IPS-18a (cell line): ENCODE results near the gene WNT7B.

Source experiments
- H3K27ac ChIP-seq: one replicate; pipeline ENCODE4 v1.5.1; 2013; ENCODE audit warnings: low read length
- H3K27me3 ChIP-seq: one replicate; pipeline ENCODE4 v1.6.1; 2013; ENCODE audit warnings: mild to moderate bottlenecking, low read length; ENCODE audit not compliant: control insufficient read depth, insufficient read depth
- H3K36me3 ChIP-seq: one replicate; pipeline ENCODE4 v1.6.1; 2013; ENCODE audit warnings: low read depth, low read length; ENCODE audit not compliant: control insufficient read depth
- H3K4me1 ChIP-seq: one replicate; pipeline ENCODE4 v1.6.1; 2013; ENCODE audit warnings: low read depth, low read length; ENCODE audit not compliant: control insufficient read depth
- H3K4me3 ChIP-seq: one replicate; pipeline ENCODE4 v1.5.1; 2013; ENCODE audit warnings: low read length
- H3K9ac ChIP-seq: one replicate; pipeline ENCODE4 v1.6.1; 2013; ENCODE audit warnings: mild to moderate bottlenecking, low read length, moderate library complexity
- H3K9me3 ChIP-seq: one replicate; pipeline ENCODE4 v1.6.1; 2013; ENCODE audit warnings: low read depth, low read length; ENCODE audit not compliant: control insufficient read depth

WNT7B gene

GRCh38 chr22:45999379-45999971 lies 22.5 kb upstream of the WNT7B start:
- Histone ChIP-seq H3K9me3 (no peaks in the 10 kb centered on the region), H3K36me3 (no peaks in the 10 kb centered on the region), H3K27me3 (no peaks in the 10 kb centered on the region), H3K9ac (no peak overlapping the region), H3K4me1 (no peaks in the 10 kb centered on the region), H3K27ac (no peak overlapping the region), H3K4me3 (no peak overlapping the region)

GRCh38 chr22:45998638-45999378 lies 21.8 kb upstream of the WNT7B start:
- Histone ChIP-seq H3K9ac (no peak overlapping the region), H3K27ac (no peak overlapping the region), H3K4me3 (no peak overlapping the region), H3K9me3 (no peaks in the 10 kb centered on the region), H3K36me3 (no peaks in the 10 kb centered on the region), H3K4me1 (no peaks in the 10 kb centered on the region), H3K27me3 (no peaks in the 10 kb centered on the region)

DNA sequence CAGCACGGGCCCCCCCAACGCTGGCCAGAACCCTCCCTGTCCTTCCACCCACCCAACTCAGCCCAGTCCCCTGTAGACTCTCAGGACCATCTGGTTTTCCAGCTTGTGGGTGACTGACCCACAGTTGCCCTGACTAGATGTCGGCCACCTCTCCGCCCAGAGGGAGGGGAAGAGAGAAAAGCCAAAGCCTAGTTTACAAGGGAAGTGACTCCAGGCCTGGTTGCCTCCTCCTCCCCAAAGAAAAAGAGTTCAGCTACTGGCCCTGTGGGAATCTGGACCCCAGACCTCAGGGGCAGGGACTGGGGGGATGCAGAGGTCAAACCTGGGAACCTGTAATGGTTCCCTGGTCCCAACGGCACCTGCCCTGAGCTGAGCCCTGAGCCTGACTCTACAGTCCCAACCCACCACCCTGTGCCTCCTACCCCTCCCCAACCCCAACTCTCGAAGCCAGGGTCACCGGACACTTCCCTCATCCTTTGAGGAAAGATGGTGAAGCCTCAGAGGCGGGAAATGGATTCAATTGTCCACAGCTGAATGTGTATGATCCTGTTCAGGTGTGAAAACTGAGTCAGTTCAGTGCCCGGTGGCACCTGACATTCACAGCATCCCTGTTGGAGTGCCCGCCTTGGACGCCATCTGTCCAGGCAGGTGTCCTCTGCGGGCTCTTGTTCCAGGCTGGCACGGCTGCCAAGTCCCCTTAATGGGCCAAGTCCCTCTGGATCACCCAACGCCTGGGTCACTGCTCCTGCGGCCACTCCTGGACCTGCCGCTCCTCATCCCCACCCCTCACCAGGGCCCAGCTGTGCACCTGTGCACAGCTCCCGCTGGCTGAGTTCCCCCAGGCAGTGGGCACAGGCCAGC lies 21.0 kb upstream of the WNT7B start:
- H3K9me3 ChIP-seq, result no peaks in the 10 kb centered on the region
- H3K36me3 ChIP-seq, result no peaks in the 10 kb centered on the region
- H3K27me3 ChIP-seq, result no peaks in the 10 kb centered on the region
- no peak overlapping the region for H3K4me3 ChIP-seq
- no peak overlapping the region for H3K9ac ChIP-seq
- H3K27ac ChIP-seq, result no peak overlapping the region
- no peaks in the 10 kb centered on the region for H3K4me1 ChIP-seq

DNA sequence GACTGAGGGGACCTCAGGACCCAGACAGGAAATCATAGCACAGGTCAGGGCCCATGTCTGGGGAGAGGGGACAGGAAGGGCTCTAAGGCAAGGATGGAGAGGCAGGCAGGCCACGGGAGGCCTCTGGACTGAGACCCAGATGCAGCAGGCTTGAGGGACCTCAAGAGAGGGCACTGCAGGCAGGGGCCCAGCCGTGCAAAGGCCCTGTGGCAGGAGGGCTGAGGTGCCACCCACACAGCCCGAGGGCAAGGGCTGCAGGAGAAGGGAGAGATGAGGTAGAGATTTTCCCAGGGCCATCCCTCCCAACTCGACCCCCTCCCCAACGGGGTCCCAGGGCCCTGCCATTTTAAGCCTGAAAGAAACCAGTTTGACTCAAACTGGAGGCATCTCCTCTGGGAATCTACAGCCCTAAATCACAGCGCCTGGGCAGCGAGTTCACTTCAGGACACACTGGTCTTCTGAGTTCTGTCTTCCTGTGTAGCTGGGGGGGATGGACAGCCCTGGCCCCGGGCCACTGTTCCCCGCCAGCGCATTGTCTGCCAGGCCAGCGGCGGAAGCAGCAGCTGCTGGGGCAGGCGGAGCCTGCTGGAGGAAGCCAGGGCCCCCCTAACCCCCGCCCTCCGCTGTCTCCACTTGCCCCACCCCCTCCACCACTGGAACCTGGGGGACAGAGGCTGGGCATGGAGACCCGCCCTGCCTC lies 20.3 kb upstream of the WNT7B start:
- Histone ChIP-seq H3K9ac (no peak overlapping the region), H3K27ac (no peak overlapping the region), H3K36me3 (no peaks in the 10 kb centered on the region), H3K27me3 (no peaks in the 10 kb centered on the region), H3K4me1 (no peaks in the 10 kb centered on the region), H3K9me3 (no peaks in the 10 kb centered on the region), H3K4me3 (no peak overlapping the region)

DNA sequence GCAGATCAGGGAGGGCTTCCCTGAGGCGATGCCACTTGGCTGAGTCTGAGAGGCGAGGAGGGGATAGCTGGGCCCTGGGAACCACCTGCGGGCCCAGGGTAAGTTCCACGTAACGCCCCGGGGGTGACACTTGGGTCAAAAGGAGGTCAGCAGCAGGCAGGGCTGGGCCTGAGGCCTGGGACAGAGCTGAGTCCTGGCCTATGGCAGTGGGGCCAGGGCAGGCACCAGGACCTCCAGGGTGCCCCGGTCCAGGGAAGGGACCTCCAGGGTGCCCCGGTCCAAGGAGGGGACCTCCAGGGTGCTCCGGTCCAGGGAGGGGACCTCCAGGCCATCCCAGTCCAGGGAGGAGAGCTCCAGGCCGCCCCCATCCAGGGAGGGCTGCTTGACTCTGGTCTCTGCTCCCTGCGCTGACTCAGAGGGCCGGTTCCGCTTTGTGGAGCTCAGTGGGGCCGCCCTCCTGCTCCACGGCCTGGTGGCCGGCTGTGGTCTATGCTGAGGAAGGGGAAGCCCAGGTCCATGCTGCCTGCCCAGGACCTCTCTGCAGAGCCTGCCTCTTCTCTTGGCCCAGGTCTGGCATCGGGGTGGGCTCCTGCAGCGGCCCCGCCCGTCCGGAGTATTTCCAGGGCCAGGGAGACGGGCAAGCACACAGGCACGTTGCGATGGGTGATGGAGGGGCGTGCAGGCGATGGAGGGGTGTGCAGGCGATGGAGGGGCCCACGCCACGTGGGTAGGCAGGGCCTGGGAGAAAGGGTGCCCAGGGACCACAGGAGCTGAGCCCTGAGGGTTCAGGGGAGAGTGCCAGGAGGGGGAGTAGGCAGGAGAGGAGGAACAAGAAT lies 19.5 kb upstream of the WNT7B start:
- Histone ChIP-seq H3K27me3 (no peaks in the 10 kb centered on the region), H3K9me3 (no peaks in the 10 kb centered on the region), H3K36me3 (no peaks in the 10 kb centered on the region), H3K4me3 (no peak overlapping the region), H3K4me1 (no peaks in the 10 kb centered on the region), H3K27ac (no peak overlapping the region), H3K9ac (no peak overlapping the region)

- H3K27ac ChIP-seq, result no peak overlapping the region
- no peaks in the 10 kb centered on the region for H3K9me3 ChIP-seq
- no peak overlapping the region for H3K4me3 ChIP-seq
- no peaks in the 10 kb centered on the region for H3K4me1 ChIP-seq
- H3K27me3 ChIP-seq, result no peaks in the 10 kb centered on the region
- no peak overlapping the region for H3K9ac ChIP-seq
- H3K36me3 ChIP-seq, result no peaks in the 10 kb centered on the region
Observed at GRCh38 chr22:45995405-45996101, 18.6 kb upstream of the WNT7B start.

DNA sequence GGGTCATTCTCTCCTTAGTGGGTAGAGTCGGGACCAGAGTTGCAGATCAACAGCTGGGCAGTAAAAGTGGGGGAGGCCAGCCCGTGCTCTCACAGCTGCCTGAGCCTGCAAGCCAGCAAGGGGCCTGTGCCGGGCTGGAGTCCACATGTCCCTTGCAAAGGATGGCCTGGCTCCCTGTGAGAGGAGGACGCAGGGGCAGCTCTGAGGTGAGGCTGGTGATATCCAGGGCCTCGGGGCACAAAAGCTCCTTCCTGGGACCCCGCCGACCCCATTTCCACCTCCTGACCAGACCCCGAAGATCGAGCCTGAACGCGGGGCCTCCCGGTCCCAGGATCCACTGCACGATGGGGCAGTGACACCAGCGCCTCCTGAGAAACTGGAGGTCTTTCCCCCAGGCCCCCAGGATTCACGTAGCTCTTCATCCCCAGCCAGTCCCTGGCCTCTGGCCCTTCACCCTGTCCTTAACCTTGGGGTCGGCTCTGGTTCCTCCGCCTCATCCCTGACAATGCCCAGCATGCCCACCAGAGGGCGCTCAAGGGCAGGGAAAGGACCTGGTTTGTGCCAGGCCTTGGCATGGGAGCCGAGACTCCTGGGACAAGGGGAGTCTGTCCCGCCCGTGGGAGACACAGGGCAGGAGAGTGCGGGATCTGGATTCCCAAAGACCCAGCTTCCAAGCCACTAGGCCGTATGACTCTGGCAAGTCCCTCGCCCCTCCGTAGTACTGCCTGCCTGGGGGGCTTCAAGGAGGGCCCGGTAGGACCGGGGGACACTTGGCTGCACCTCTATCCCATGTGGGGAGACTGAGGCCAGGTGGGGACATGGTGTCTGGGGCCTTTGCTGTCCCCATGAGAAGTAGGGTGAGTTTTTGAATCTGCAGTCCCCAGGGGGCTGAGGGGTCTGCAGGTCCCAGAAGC lies 17.8 kb upstream of the WNT7B start:
- Histone ChIP-seq H3K36me3 (no peaks in the 10 kb centered on the region), H3K4me1 (no peaks in the 10 kb centered on the region), H3K4me3 (no peak overlapping the region), H3K27ac (no peak overlapping the region), H3K9ac (no peak overlapping the region), H3K27me3 (no peaks in the 10 kb centered on the region), H3K9me3 (no peaks in the 10 kb centered on the region)

GRCh38 chr22:45993841-45994240 lies 16.9 kb upstream of the WNT7B start:
- Histone ChIP-seq H3K27ac (no peak overlapping the region), H3K9me3 (no peaks in the 10 kb centered on the region), H3K4me3 (no peak overlapping the region), H3K4me1 (no peaks in the 10 kb centered on the region), H3K9ac (no peak overlapping the region), H3K27me3 (no peaks in the 10 kb centered on the region), H3K36me3 (no peaks in the 10 kb centered on the region)

GRCh38 chr22:45993143-45993692 lies 16.3 kb upstream of the WNT7B start:
- Histone ChIP-seq H3K4me3 (no peak overlapping the region), H3K4me1 (no peaks in the 10 kb centered on the region), H3K36me3 (no peaks in the 10 kb centered on the region), H3K27ac (no peak overlapping the region), H3K9me3 (no peaks in the 10 kb centered on the region), H3K27me3 (no peaks in the 10 kb centered on the region), H3K9ac (no peak overlapping the region)
